Vagina (tissue), 2 donors: ENCODE results near the gene EXOSC6. TPM values are rescaled to one million over a fixed set of nuclear protein-coding genes. Genes with fewer than 3 reads are reported as not detected.
"Not testable (repeated sequence)": the region's sequence is repeated elsewhere in the genome, so short reads cannot be mapped to it uniquely, and the experiment has no call there.

Experiments used
- DNase-seq, 2 donors: peaks; one replicate each; pipeline ENCODE4 v3.0.0-alpha.2; 2017; ENCODE audit errors: extremely low spot score in 2 of 2
- H3K27ac ChIP-seq: fragments of 200-600 bp; sonication (generic); one replicate; pipeline ENCODE4 v1.5.1; 2019
- H3K27me3 ChIP-seq: fragments of 200-600 bp; sonication (generic); one replicate; pipeline ENCODE4 v1.5.1; 2019
- H3K36me3 ChIP-seq, 2 donors: fragments of 200-600 bp; sonication (generic); one replicate each; pipeline ENCODE4 v1.5.1; 2017 to 2019
- H3K4me1 ChIP-seq: fragments of 200-600 bp; sonication (generic); one replicate; pipeline ENCODE4 v1.5.1; 2019
- H3K4me3 ChIP-seq, 2 donors: fragments of 200-600 bp; sonication (generic); 1 replicate in 1 of 2; 2 replicates in 1 of 2; pipeline ENCODE4 v1.5.1; 2016 to 2019
- H3K9me3 ChIP-seq: fragments of 200-600 bp; sonication (generic); one replicate; pipeline ENCODE4 v1.5.1; 2019
- POLR2A ChIP-seq, 2 donors: fragments of 450-650 bp; IDR thresholded peaks; one replicate each; pipeline ENCODE4 v1.6.1; 2017; ENCODE audit warnings: antibody characterized with exemption in 2 of 2, mild to moderate bottlenecking in 2 of 2, moderate library complexity in 2 of 2
- POLR2AphosphoS5 ChIP-seq, 2 donors: sonication (generic); formaldehyde crosslinking; IDR thresholded peaks; one replicate each; pipeline ENCODE4 v1.9.0; 2017; ENCODE audit warnings: antibody characterized with exemption in 2 of 2, mild to moderate bottlenecking in 2 of 2, low read depth in 1 of 2; ENCODE audit not compliant: insufficient read depth in 1 of 2
- intact Hi-C: fragments of 100-400 bp; cut with DNase I; formaldehyde crosslinking; loops from one replicate; pipeline ENCODE4 v1.15.1; 2023
- total RNA-seq: library from RNA; depleted of rRNA; stranded (reverse); fragments of >200 nt; gene quantifications from one replicate; pipeline ENCODE4 v1.2.3, GENCODE V29; 2016
- TF ChIP-seq, protein P1 (sequence below), 3 experiments: fragments of 450-650 bp in 2 of 3; fragments of 200-600 bp in 1 of 3; sonication (generic) in 1 of 3; IDR thresholded peaks; one replicate each; pipeline ENCODE4 v1.5.1; 2017 to 2019; ENCODE audit warnings: antibody characterized with exemption in 3 of 3, mild to moderate bottlenecking in 2 of 3, moderate library complexity in 2 of 3

EXOSC6 gene
- total RNA-seq, 1 donor from 2014 or later = 19.2 TPM

DNA sequence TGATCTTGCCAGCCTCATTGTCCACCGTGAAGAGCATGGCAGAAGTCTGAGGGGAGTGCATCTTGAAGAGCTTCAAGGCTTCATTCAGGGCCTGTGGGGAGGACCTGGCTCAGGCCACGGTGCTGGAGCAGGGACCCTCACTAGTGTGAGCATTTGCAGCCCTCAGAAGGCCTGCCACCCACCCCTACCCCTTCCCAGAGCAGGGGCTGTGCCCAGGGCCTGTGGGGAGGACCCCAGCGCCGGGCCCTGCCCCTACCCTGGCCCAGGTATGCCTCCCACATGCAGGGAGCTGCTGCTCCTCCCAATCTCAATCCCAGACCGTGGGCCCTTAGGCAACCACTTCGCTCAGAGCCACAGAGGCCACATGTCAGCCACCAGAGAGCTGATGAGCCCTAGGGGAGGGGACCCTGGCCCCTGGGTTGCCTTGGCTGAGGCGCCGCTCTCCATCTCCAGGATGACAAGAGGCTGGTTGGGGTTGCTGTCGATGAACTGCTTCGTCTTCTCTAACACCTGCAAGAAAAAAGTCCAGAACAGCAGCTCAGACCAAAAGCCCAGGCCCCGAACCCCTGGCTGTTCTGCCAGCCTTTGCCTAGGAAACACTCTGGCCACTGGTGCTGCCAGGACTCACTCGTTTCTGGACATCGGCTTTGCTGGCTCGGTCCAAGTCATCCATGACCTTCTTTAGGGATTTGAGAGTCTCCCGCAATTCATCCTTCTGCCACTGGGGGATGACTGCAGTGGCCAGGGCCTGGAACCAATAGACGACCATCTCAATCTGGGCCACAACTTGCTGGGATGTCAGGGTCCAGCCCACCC, 1.8 kb upstream of the EXOSC6 start:
- intact Hi-C loops = no loop called here
- Histone ChIP-seq H3K4me1 (peaks cover 24% of the 10 kb centered on the region), H3K4me3 (no peak overlapping the region), H3K9me3 (no peaks in the 10 kb centered on the region), H3K27me3 (no peaks in the 10 kb centered on the region), H3K27ac (no peak overlapping the region), H3K36me3 (peaks cover 0 to 55% of the 10 kb centered on the region in 2 donors)
- no peak for DNase-seq
- no peak for TF ChIP-seq POLR2AphosphoS5 (IDR thresholded peaks at IDR 0.05; ENCODE audit: insufficient read depth in 1 of 2, low read depth in 1 of 2)
- TF ChIP-seq, protein P1, sequence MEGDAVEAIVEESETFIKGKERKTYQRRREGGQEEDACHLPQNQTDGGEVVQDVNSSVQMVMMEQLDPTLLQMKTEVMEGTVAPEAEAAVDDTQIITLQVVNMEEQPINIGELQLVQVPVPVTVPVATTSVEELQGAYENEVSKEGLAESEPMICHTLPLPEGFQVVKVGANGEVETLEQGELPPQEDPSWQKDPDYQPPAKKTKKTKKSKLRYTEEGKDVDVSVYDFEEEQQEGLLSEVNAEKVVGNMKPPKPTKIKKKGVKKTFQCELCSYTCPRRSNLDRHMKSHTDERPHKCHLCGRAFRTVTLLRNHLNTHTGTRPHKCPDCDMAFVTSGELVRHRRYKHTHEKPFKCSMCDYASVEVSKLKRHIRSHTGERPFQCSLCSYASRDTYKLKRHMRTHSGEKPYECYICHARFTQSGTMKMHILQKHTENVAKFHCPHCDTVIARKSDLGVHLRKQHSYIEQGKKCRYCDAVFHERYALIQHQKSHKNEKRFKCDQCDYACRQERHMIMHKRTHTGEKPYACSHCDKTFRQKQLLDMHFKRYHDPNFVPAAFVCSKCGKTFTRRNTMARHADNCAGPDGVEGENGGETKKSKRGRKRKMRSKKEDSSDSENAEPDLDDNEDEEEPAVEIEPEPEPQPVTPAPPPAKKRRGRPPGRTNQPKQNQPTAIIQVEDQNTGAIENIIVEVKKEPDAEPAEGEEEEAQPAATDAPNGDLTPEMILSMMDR (IDR thresholded peaks at IDR 0.05) = peak in 1 of 3 experiments; percentile 27

GRCh38 chr16:70252355-70252988, 732 bp upstream of the EXOSC6 start:
- Histone ChIP-seq H3K4me1 (peaks cover 24% of the 10 kb centered on the region), H3K27me3 (no peaks in the 10 kb centered on the region), H3K9me3 (no peaks in the 10 kb centered on the region), H3K27ac (peak overlapping the region; percentile 68), H3K36me3 (peaks cover 0 to 44% of the 10 kb centered on the region in 2 donors), H3K4me3 (no peak overlapping the region)
- DNase-seq = no peak
- intact Hi-C loops = no loop called here
- TF ChIP-seq POLR2AphosphoS5 (IDR thresholded peaks at IDR 0.05; ENCODE audit: insufficient read depth in 1 of 2, low read depth in 1 of 2) (no peak), POLR2A (IDR thresholded peaks at IDR 0.05) (no peak)
- TF ChIP-seq, protein P1 (IDR thresholded peaks at IDR 0.05) = no peak

DNA sequence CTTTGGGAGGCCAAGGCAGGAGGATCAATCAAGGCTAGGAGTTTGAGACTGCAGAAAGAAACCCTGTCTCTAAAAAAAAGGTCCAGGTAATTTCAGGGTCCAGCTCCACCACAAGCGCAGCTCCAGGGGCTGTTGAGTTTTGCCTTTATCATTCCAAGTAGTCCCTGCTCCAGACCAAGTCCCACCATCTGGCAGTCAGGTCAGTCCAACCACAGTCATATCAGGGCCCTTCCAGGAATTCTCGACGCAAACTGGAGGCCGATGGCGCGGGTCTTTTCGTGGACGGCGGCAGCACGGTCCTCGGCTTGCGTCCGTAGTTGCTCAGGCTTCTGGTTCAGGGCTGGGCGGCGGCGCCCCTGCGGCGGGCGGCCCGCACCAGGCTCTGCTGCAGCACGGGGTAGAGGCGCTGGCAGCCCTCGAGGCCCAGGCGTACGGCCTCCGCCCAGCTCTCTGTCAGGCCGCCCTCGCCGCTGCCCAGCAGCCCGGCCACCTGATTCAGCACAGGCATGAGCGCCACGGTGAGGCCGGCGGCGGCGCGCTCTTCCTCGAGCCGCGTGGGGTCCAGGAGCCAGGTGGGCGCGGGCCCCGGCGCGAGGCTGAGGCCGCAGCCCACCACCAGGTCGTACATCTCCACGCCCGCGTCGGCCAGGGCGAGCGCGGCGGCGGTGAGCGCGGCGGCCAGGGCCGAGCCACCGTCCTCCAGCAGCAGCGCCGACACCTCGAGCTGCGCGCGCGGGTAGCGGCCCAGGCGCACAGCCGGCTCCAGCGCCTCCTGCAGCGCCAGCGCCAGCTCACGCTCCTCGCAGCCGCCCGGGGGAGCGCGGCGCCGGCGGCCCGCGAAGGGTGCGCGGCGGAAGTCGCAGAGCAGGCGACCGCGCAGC, 752 bp downstream of the EXOSC6 start:
- TF ChIP-seq POLR2AphosphoS5 (IDR thresholded peaks at IDR 0.05; ENCODE audit: insufficient read depth in 1 of 2, low read depth in 1 of 2) (no peak), POLR2A (IDR thresholded peaks at IDR 0.05) (no peak)
- TF ChIP-seq, protein P1 (IDR thresholded peaks at IDR 0.05) = no peak
- intact Hi-C loops = no loop called here

GRCh38 chr16:70249697-70250096, 2.0 kb downstream of the EXOSC6 start:
- H3K4me3 ChIP-seq, H3K9me3 ChIP-seq, intact Hi-C loops, DNase-seq, H3K27ac ChIP-seq, H3K27me3 ChIP-seq: not testable (repeated sequence)
- peaks cover 0 to 17% of the 10 kb centered on the region in 2 donors for H3K36me3 ChIP-seq
- H3K4me1 ChIP-seq = peaks cover 24% of the 10 kb centered on the region

More for the DNA sequence above, 752 bp downstream of the EXOSC6 start:
- peak overlapping the region; percentile 59 for H3K27ac ChIP-seq
- H3K27me3 ChIP-seq = no peaks in the 10 kb centered on the region
- H3K36me3 ChIP-seq = peaks cover 0 to 29% of the 10 kb centered on the region in 2 donors
- peaks cover 24% of the 10 kb centered on the region for H3K4me1 ChIP-seq
- H3K4me3 ChIP-seq = peak overlapping the region; percentile 66 to 80
- DNase-seq = no peak
- H3K9me3 ChIP-seq = no peaks in the 10 kb centered on the region

GRCh38 chr16:70238773-70239172, 13.0 kb downstream of the EXOSC6 start:
- H3K9me3 ChIP-seq, H3K27ac ChIP-seq, H3K36me3 ChIP-seq, H3K27me3 ChIP-seq, intact Hi-C loops, DNase-seq, H3K4me3 ChIP-seq, H3K4me1 ChIP-seq: not testable (repeated sequence)

DNA sequence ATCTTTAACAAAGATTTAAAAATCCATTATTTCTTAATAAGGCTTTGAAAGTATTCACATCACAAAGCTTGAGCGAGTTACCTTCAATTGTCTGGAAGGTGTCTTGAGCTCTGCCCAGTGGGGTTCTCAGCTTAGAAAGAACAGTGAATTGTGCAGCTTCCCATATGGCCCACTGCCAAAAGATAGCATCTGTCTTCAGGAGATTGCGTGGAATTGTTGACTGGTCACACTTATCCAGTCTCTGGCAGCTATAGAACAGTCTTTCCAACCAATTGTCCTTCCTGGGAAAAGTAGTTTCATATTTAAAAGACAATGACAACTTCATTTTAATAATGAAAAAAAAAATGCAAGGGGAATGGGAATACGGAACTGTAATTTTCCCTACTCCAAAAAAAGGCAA, 19.9 kb downstream of the EXOSC6 start:
- DNase-seq, H3K27ac ChIP-seq, H3K4me1 ChIP-seq, H3K4me3 ChIP-seq, H3K9me3 ChIP-seq, intact Hi-C loops, H3K27me3 ChIP-seq: not testable (repeated sequence)
- peaks cover 0 to 12% of the 10 kb centered on the region in 2 donors for H3K36me3 ChIP-seq

DNA sequence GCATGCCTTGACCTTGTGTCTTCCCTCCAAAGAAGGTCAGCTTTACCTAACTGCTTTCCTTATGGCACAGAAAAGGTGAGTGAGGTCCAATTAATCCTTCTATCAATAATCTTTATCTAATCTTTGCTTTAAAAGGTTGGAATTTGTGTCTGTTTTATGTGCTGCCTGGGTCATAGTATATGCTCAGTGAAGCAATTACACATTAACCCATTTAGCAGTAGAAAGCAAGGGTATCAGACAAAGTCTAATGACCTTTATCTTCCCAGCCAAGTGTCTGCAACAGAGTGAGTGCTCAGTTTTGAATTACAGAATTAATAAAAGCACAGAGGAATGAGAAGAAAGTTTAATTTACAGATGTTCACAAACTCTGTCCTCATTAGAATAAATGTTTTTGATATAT, 25.7 kb downstream of the EXOSC6 start:
- intact Hi-C loops, H3K36me3 ChIP-seq: not testable (repeated sequence)

DNA sequence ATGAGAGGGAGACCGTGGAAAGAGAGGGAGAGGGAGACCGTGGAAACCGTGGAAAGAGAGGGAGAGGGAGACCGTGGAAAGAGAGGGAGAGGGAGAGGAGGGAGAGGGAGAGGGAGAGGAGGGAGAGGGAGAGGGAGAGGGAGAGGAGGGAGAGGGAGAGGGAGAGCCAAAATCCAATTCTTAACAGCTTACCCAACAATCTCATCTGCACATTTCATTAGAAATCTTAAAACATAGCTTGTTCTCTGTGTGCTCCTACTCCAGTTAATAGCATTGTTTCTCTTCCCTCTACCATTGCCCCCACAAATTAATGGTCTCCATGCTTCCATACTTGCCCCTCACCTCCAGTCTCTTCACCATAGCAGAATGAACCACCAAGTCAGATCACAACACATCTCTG, 26.3 kb downstream of the EXOSC6 start:
- intact Hi-C loops, H3K36me3 ChIP-seq: not testable (repeated sequence)

More for the DNA sequence above, 25.7 kb downstream of the EXOSC6 start:
- DNase-seq, H3K27ac ChIP-seq, H3K4me3 ChIP-seq, H3K27me3 ChIP-seq, H3K9me3 ChIP-seq, H3K4me1 ChIP-seq: not testable (repeated sequence)

GRCh38 chr16:70224645-70225044, 27.1 kb downstream of the EXOSC6 start:
- H3K9me3 ChIP-seq, H3K27me3 ChIP-seq, H3K4me1 ChIP-seq, DNase-seq, H3K27ac ChIP-seq, intact Hi-C loops, H3K36me3 ChIP-seq, H3K4me3 ChIP-seq: not testable (repeated sequence)

More for the DNA sequence above, 26.3 kb downstream of the EXOSC6 start:
- not testable (repeated sequence) for DNase-seq, H3K9me3 ChIP-seq, H3K27ac ChIP-seq, H3K27me3 ChIP-seq, H3K4me3 ChIP-seq, H3K4me1 ChIP-seq
